ENCODE data around the gene CNTNAP1.

CNTNAP1 gene

DNA sequence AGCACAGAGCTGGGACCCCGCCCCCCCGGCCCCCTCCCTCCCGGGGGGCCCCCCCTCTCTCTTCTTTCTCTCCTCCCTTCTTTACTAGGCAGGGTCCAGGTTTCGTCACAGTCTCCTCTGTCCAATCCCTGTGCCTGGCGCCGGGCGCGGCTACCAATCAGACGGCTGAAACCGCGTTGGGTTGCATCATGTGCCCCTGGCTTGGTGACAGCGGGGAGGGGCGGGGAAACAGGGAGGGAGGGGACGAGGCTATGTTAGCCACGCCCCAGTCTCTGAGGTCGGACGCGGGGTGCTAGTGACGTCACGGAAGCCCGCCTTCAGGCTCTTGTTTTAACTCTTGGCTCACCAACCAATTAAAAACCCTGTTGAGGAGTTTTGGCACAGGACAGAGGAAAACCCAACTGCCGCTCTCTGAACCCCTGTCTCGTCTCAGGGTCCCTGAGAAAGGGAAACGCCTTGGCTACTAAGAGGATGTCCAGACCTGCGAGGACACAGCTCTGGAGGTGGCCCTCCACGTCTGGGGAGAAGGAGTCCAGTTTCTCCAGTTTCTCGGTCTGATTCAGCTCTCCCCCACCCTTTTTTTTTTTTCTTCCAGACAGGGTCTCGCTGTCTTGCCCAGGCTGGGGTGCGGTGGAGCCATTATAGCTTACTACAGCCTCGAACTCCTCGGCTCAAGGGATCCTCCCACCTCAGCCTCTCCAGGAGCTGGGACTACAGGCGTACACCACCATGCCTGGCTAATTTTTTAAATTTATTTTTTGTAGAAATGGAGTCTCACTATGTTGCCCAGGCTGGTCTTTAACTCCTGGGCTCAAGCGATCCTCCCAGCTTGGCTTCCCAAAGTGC is 5.1 kb upstream of the CNTNAP1 start:
- Histone ChIP-seq H4K20me1 (ENCODE audit: insufficient read depth, low read length, poor library complexity, severe bottlenecking) (peaks cover 10% of the 10 kb centered on the region), H3K9me3 (ENCODE audit: insufficient read depth, low read depth, low read length) (no peaks in the 10 kb centered on the region), H2AFZ (ENCODE audit: low read length) (peak overlapping the region; percentile 73), H3K9ac (ENCODE audit: low read depth, low read length, poor library complexity, severe bottlenecking) (peak overlapping the region; percentile 85), H3K4me1 (ENCODE audit: insufficient read depth, low read length, poor library complexity, severe bottlenecking) (peaks cover 45% of the 10 kb centered on the region), H3F3A (ENCODE audit: low read depth) (peaks cover 5% of the 10 kb centered on the region; the same call in 1 of the 2 replicates), H3K79me2 (ENCODE audit: insufficient read depth, low read length) (peaks cover 5% of the 10 kb centered on the region; the same call in 1 of the 2 replicates), H3K27me3 (ENCODE audit: insufficient read depth, low read length, poor library complexity, severe bottlenecking) (no peaks in the 10 kb centered on the region), H3K4me3 (ENCODE audit: low read length, poor library complexity, severe bottlenecking) (peak overlapping the region; percentile 84), H3K4me2 (ENCODE audit: low read depth, low read length, poor library complexity, severe bottlenecking) (peak overlapping the region; percentile 96), H3K9me2 (replicated peaks; ENCODE audit: low read depth, low read length) (no peaks in the 10 kb centered on the region), H3K36me3 (ENCODE audit: insufficient read depth, low read length) (no peaks in the 10 kb centered on the region)
- TF ChIP-seq, protein P1, sequence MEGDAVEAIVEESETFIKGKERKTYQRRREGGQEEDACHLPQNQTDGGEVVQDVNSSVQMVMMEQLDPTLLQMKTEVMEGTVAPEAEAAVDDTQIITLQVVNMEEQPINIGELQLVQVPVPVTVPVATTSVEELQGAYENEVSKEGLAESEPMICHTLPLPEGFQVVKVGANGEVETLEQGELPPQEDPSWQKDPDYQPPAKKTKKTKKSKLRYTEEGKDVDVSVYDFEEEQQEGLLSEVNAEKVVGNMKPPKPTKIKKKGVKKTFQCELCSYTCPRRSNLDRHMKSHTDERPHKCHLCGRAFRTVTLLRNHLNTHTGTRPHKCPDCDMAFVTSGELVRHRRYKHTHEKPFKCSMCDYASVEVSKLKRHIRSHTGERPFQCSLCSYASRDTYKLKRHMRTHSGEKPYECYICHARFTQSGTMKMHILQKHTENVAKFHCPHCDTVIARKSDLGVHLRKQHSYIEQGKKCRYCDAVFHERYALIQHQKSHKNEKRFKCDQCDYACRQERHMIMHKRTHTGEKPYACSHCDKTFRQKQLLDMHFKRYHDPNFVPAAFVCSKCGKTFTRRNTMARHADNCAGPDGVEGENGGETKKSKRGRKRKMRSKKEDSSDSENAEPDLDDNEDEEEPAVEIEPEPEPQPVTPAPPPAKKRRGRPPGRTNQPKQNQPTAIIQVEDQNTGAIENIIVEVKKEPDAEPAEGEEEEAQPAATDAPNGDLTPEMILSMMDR (conservative IDR thresholded peaks at IDR 0.05; ENCODE audit: low read length) = no peak
- no peak for TF ChIP-seq EZH2phosphoT487 (IDR thresholded peaks at IDR 0.05; ENCODE audit: borderline replicate concordance)

DNA sequence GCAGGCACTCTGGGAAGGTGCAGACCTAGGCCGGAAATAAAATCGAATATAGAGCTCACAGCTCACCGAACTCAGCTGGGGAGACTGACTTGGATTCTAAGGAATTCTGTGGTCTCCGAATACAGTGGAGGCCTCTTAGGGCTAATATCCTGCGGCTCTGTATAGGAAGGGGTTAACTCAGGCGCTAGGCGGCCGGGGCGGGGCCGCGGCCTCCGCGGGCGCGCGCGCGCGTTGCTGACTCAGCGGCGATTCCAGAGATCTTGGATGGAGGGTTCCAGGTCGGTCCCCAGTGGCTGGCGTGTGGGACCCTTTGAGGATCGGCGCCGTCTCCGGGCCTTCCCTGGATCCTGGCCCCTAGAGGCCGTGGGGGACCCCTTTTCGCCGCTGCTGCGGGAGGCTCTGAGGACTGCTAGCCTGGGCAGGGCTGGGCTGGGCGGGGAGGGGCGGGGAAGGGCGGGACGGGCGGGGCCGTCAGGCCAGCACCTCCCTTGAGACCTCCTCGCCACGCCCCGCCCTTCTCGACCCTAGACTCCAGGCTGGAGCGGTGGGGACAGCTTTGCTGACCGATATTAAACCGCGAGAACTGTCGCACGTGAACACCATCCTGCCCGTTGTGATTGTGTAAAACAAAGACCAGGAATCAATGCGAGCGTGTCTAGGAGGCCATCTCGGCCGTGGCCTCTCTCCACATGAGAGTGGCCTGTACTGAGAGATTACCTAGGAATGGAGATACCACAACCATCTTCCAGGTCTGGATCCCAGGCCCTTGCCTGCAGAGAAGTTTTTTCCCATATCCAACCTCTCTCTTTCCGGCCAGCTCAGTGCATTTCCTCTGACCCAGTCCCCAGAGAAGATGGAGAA is 4.2 kb upstream of the CNTNAP1 start:
- H3K79me2 ChIP-seq (ENCODE audit: insufficient read depth, low read length) = peaks cover 5% of the 10 kb centered on the region; the same call in 1 of the 2 replicates
- H3K4me1 ChIP-seq (ENCODE audit: insufficient read depth, low read length, poor library complexity, severe bottlenecking) = peaks cover 47% of the 10 kb centered on the region
- no peaks in the 10 kb centered on the region for H3K9me2 ChIP-seq (replicated peaks; ENCODE audit: low read depth, low read length)
- peak overlapping the region; percentile 96 for H3K4me2 ChIP-seq (ENCODE audit: low read depth, low read length, poor library complexity, severe bottlenecking)
- no peaks in the 10 kb centered on the region for H3K9me3 ChIP-seq (ENCODE audit: insufficient read depth, low read depth, low read length)
- H2AFZ ChIP-seq (ENCODE audit: low read length) = peak overlapping the region; percentile 73
- TF ChIP-seq EZH2phosphoT487 (IDR thresholded peaks at IDR 0.05; ENCODE audit: borderline replicate concordance) = no peak
- TF ChIP-seq, protein P1 (conservative IDR thresholded peaks at IDR 0.05; ENCODE audit: low read length) = no peak
- H3F3A ChIP-seq (ENCODE audit: low read depth) = peaks cover 5% of the 10 kb centered on the region; the same call in 1 of the 2 replicates
- no peaks in the 10 kb centered on the region for H3K36me3 ChIP-seq (ENCODE audit: insufficient read depth, low read length)
- H3K27me3 ChIP-seq (ENCODE audit: insufficient read depth, low read length, poor library complexity, severe bottlenecking) = no peaks in the 10 kb centered on the region
- H3K9ac ChIP-seq (ENCODE audit: low read depth, low read length, poor library complexity, severe bottlenecking) = peak overlapping the region; percentile 85
- H4K20me1 ChIP-seq (ENCODE audit: insufficient read depth, low read length, poor library complexity, severe bottlenecking) = peaks cover 10% of the 10 kb centered on the region
- peak overlapping the region; percentile 76 for H3K4me3 ChIP-seq (ENCODE audit: low read length, poor library complexity, severe bottlenecking)

DNA sequence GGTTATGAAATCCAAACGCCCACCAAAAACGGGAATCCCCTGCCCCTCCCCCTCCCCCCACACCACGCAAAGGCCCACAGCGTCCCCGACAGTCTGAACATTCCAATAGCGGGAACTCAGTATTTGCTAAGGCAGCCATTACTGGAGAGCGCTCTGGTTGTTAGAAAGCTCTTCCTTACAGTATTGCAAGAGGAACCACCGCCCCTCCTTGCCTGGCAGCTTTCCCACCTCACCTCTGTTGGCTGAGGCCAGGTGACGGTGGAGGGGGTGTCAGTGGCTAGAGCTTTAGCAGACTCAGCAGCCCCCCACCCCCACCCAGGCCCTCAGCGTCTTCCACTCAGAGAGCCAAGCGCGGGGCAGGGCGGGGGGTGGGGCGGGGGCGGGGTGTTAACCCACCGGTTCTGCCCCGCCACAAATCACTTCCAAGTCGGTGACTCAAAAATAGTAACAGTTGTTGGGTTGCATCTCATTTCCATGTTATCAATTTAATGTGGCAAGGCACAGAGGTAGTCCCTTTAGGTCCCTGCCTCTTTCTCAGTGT is 3.3 kb upstream of the CNTNAP1 start:
- Histone ChIP-seq H3F3A (ENCODE audit: low read depth) (peaks cover 5% of the 10 kb centered on the region; the same call in 1 of the 2 replicates), H3K9ac (ENCODE audit: low read depth, low read length, poor library complexity, severe bottlenecking) (peak overlapping the region; percentile 85), H3K79me2 (ENCODE audit: insufficient read depth, low read length) (peaks cover 5% of the 10 kb centered on the region; the same call in 1 of the 2 replicates), H3K36me3 (ENCODE audit: insufficient read depth, low read length) (no peaks in the 10 kb centered on the region), H3K9me2 (replicated peaks; ENCODE audit: low read depth, low read length) (no peaks in the 10 kb centered on the region), H3K4me2 (ENCODE audit: low read depth, low read length, poor library complexity, severe bottlenecking) (peak overlapping the region; percentile 95), H3K4me1 (ENCODE audit: insufficient read depth, low read length, poor library complexity, severe bottlenecking) (peaks cover 47% of the 10 kb centered on the region), H2AFZ (ENCODE audit: low read length) (peak overlapping the region; percentile 72), H3K4me3 (ENCODE audit: low read length, poor library complexity, severe bottlenecking) (peak overlapping the region; percentile 76), H3K9me3 (ENCODE audit: insufficient read depth, low read depth, low read length) (no peaks in the 10 kb centered on the region), H3K27me3 (ENCODE audit: insufficient read depth, low read length, poor library complexity, severe bottlenecking) (no peaks in the 10 kb centered on the region), H4K20me1 (ENCODE audit: insufficient read depth, low read length, poor library complexity, severe bottlenecking) (peaks cover 10% of the 10 kb centered on the region)
- TF ChIP-seq, protein P1 (conservative IDR thresholded peaks at IDR 0.05; ENCODE audit: low read length) = no peak
- no peak for TF ChIP-seq EZH2phosphoT487 (IDR thresholded peaks at IDR 0.05; ENCODE audit: borderline replicate concordance)
